Activated CD4-positive, alpha-beta memory T cell treated with anti-CD3 and anti-CD28 coated beads, Interleukin-2, amount 10 ng/mL, durations not matched to agents 7 days and 5 days (primary cell): ENCODE results near the gene JHY. TPM values are rescaled to one million over a fixed set of nuclear protein-coding genes. Genes with fewer than 3 reads are reported as not detected.
"Not testable (repeated sequence)": the region's sequence is repeated elsewhere in the genome, so short reads cannot be mapped to it uniquely, and the experiment has no call there.

Experiments used
- CTCF ChIA-PET: fragments of 350-600 bp; sonication (Branson Sonifier 250); formaldehyde crosslinking; loops from one replicate; lab custom pipeline; 2021; ENCODE audit warnings: antibody characterized with exemption, inconsistent platforms; lab: Charles Lee
- POLR2A ChIA-PET: fragments of 350-600 bp; sonication (Branson Sonifier 250); formaldehyde crosslinking; loops from one replicate; lab custom pipeline; 2021; ENCODE audit warnings: antibody characterized with exemption; lab: Charles Lee
- DNase-seq: peaks from one replicate; pipeline ENCODE4 v3.0.0-alpha.2; 2020
- H3K27ac Mint-ChIP-seq: one replicate; pipeline ENCODE4 v1.8.0; 2021; ENCODE audit warnings: mild to moderate bottlenecking, mixed read lengths
- H3K27me3 Mint-ChIP-seq: one replicate; pipeline ENCODE4 v1.8.0; 2021; ENCODE audit warnings: mixed read lengths
- H3K36me3 Mint-ChIP-seq: one replicate; pipeline ENCODE4 v1.8.0; 2021; ENCODE audit warnings: low read depth, mixed read lengths
- H3K4me1 Mint-ChIP-seq: one replicate; pipeline ENCODE4 v1.8.0; 2021; ENCODE audit warnings: mixed read lengths
- H3K4me3 Mint-ChIP-seq: one replicate; pipeline ENCODE4 v1.8.0; 2021; ENCODE audit warnings: mild to moderate bottlenecking, mixed read lengths
- H3K9me3 Mint-ChIP-seq: one replicate; pipeline ENCODE4 v1.8.0; 2021; ENCODE audit warnings: mixed read lengths
- total RNA-seq, 2 experiments: library from RNA; stranded (reverse); gene quantifications; one replicate each; pipeline ENCODE4 v1.2.3, GENCODE V29; 2021

The JHY gene
- total RNA-seq, 2 experiments from 2014 or later: 1.7 to 2.1 TPM

DNA sequence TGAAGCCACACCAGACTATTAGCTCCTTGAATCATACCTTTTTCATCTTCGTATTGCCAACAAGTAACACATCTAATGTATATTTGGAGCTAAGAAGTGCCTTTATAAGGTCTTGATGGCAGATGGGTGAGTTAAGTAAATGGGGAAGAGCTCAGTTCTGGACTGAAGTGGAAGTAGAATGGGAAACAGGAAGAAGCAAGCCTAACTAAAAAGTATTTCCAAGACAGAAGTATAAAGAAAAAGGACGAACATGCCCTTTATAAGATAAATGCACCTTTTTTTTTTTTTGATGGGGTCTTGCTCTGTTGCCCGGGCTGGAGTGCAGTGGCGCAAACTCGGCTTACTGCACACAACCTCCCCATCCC is 29.8 kb upstream of the JHY start:
- H3K4me3 Mint-ChIP-seq: no peak overlapping the region
- no peaks in the 10 kb centered on the region for H3K9me3 Mint-ChIP-seq
- no peak for DNase-seq
- no peak overlapping the region for H3K27ac Mint-ChIP-seq
- ChIA-PET CTCF (interaction anchor here (0.6 to 8.1 kb wide), 36 partner anchors 8 to 296 kb away, joined by 3 to 109 read pairs (median 5); partner anchors contain the start of genes CRTAM and UBASH3B), POLR2A (interaction anchor here (0.9 to 1.4 kb wide), 3 partner anchors 8 to 17 kb away, joined by 3 read pairs; no protein-coding TSS in a partner anchor)
- no peaks in the 10 kb centered on the region for H3K36me3 Mint-ChIP-seq
- peaks cover 27% of the 10 kb centered on the region for H3K27me3 Mint-ChIP-seq
- H3K4me1 Mint-ChIP-seq: peaks cover 31% of the 10 kb centered on the region

DNA sequence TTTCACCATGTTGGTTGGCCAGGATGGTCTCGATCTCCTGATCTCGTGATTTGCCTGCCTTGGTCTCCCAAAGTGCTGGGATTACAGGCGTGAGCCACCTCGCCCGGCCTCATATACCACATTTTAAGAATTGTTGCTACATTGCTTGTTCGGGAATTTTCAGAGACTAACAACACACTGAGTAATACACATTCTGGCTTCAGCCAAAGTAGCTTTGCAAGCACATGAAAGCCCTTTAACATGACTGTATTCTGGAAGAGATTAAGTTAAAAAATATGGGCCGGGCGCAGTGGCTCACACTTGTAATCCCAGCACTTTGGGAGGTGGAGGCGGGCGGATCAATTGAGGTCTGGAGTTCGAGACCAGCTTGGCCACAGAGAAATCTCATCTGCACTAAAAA is 29.3 kb upstream of the JHY start:
- no peak for DNase-seq
- Mint-ChIP-seq H3K4me1 (peaks cover 31% of the 10 kb centered on the region), H3K9me3 (no peaks in the 10 kb centered on the region), H3K4me3 (no peak overlapping the region), H3K27ac (no peak overlapping the region), H3K36me3 (no peaks in the 10 kb centered on the region), H3K27me3 (peaks cover 30% of the 10 kb centered on the region)
- ChIA-PET POLR2A (interaction anchor here (1.2 to 1.4 kb wide), 2 partner anchors 9 to 60 kb away, joined by 3 read pairs; no protein-coding TSS in a partner anchor), CTCF (interaction anchor here (0.8 to 8.1 kb wide), 38 partner anchors 7 to 297 kb away, joined by 3 to 109 read pairs (median 5); partner anchors contain the start of genes CRTAM and UBASH3B)

DNA sequence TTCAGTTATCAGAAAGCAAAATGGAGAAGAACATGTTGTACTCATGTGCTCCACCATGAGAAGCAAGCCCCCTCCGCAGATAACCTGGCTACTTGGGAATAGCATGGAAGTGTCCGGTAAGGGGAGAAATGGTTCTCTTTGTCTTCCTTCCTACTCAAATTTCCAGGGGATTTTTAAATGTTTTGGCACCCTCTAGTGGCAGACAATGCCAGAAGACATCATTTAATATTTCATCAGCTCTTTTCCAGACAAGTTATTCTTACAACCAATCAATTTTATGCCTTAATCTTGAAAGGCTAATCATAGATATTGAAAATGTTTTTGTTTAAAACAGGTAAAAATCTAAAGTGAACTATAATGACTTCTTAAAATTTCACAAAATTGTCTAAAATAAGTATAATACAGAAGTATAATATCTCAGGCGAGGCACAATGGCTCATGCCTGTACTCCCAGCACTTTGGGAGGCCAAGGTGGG is 28.6 kb upstream of the JHY start:
- Mint-ChIP-seq H3K27me3 (peaks cover 31% of the 10 kb centered on the region), H3K4me1 (peaks cover 31% of the 10 kb centered on the region), H3K9me3 (no peaks in the 10 kb centered on the region), H3K36me3 (no peaks in the 10 kb centered on the region), H3K27ac (no peak overlapping the region), H3K4me3 (no peak overlapping the region)
- CTCF ChIA-PET: interaction anchor here (0.6 to 8.1 kb wide), 32 partner anchors 9 to 278 kb away, joined by 3 to 109 read pairs (median 5); partner anchors contain the start of genes CRTAM and UBASH3B
- POLR2A ChIA-PET: interaction anchor here (1.2 kb wide), 1 partner anchor 61 kb away, joined by 3 read pairs; no protein-coding TSS in a partner anchor
- DNase-seq: peak; percentile 31

DNA sequence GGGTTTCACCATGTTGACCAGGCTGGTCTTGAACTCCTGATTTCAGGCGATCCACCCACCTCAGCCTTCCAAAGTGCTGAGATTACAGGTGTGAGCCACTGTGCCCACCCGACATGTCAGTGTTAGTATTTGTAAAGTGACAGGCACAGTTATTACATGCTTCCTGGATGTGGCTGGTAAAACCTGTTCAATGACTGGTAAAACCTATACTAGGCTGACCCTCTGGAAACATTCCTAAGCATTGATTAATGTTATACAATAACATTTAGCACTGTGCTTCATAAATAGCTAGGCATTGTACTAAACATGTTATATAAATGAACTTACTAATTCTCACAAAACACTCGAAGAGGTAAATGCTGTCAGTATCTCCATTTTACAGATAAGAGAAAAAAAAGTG is 20.9 kb upstream of the JHY start:
- ChIA-PET POLR2A (no interaction called here), CTCF (interaction anchor here (3.0 to 5.9 kb wide), 2 partner anchors 10 to 161 kb away, joined by 13 to 106 read pairs; no protein-coding TSS in a partner anchor)
- Mint-ChIP-seq H3K9me3 (no peaks in the 10 kb centered on the region), H3K27ac (no peak overlapping the region), H3K36me3 (no peaks in the 10 kb centered on the region), H3K4me1 (peaks cover 3% of the 10 kb centered on the region), H3K4me3 (no peak overlapping the region), H3K27me3 (peaks cover 44% of the 10 kb centered on the region)
- no peak for DNase-seq

DNA sequence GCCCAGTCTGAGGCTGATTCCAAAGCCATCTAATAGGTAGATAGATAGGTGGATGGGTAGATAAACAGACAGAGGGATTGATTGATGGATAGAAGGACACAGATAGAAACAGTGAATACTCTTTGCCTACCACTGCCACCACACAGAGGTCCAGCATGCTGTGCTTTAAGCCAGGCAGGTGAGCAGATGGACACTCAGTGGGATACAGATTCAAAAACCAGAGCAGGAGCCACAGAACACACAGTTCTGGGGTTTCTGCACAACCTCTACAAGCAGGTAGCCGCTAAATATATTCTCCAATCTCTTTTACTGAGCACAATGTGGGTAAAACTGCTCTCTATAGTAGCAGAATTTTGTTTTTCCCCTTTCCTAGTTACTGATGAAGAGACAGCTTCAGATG is 20.5 kb upstream of the JHY start:
- Mint-ChIP-seq H3K4me3 (no peak overlapping the region), H3K9me3 (no peaks in the 10 kb centered on the region), H3K27me3 (peaks cover 44% of the 10 kb centered on the region), H3K36me3 (no peaks in the 10 kb centered on the region), H3K27ac (no peak overlapping the region), H3K4me1 (no peaks in the 10 kb centered on the region)
- CTCF ChIA-PET: interaction anchor here (3.0 to 5.9 kb wide), 3 partner anchors 8 to 160 kb away, joined by 13 to 106 read pairs (median 61); no protein-coding TSS in a partner anchor
- POLR2A ChIA-PET: no interaction called here
- DNase-seq: no peak

DNA sequence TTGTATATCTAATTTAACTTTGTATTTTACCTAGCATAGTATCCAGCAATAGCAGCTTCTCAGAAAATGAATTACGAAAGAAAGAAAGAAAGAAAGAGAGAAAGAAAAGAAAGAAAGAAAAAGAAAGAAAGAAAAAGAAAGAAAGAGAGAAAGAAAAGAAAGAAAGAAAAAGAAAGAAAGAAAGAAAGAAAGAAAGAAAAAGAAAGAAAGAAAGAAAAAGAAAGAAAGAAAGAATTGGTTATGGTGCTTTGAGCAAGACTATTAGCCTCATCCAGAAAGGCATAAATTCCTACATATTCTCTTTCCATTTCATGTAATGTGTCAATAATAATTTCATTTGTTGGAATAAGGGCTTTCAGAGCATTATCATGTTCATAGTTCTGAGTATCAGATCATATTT is 19.4 kb upstream of the JHY start:
- H3K4me1 Mint-ChIP-seq, H3K36me3 Mint-ChIP-seq: not testable (repeated sequence)

DNA sequence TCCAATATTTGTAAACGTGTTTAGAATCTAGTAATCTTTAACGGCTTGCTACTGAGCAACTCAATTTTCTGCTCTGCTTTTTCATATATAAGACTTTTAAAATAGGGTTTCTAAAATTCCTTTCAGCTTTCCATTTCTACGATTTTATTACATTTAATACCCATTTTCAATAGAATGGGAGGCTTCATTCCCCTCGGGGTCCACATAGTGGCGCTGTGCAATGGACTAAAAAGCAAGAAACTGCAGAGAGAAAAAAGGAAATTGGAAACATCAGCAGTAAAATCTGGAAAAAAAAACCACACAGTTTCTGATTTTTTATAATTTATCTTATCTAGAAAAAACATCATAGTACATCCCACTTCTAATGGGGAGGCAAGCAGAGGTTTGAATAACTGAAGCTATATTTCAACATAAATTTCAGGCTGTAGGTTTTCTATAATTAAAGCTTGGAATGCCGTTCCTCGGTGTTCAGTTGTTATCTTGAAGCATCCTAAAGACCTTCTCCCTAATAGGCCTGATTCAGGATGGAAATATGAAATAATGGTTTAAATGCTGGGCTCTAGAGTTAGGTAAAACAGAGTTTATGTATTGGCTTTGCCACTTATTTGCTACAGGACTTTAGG is 18.7 kb upstream of the JHY start:
- ChIA-PET CTCF (interaction anchor here (0.7 to 5.9 kb wide), 15 partner anchors 10 to 283 kb away, joined by 3 to 106 read pairs (median 4); partner anchors contain the start of gene CRTAM), POLR2A (interaction anchor here (0.7 to 0.9 kb wide), 2 partner anchors 12 to 20 kb away, joined by 3 to 4 read pairs; no protein-coding TSS in a partner anchor)
- H3K36me3 Mint-ChIP-seq: no peaks in the 10 kb centered on the region
- no peak overlapping the region for H3K27ac Mint-ChIP-seq
- H3K9me3 Mint-ChIP-seq: no peaks in the 10 kb centered on the region
- no peaks in the 10 kb centered on the region for H3K4me1 Mint-ChIP-seq
- H3K4me3 Mint-ChIP-seq: no peak overlapping the region
- peaks cover 44% of the 10 kb centered on the region for H3K27me3 Mint-ChIP-seq
- DNase-seq: peak; percentile 49

More for the DNA sequence above, 19.4 kb upstream of the JHY start:
- H3K27ac Mint-ChIP-seq, H3K4me3 Mint-ChIP-seq, DNase-seq, H3K9me3 Mint-ChIP-seq, POLR2A ChIA-PET: not testable (repeated sequence)
- peaks cover 46% of the 10 kb centered on the region for H3K27me3 Mint-ChIP-seq
- CTCF ChIA-PET: interaction anchor here (0.6 to 5.9 kb wide), 11 partner anchors 9 to 283 kb away, joined by 3 to 106 read pairs (median 4); no protein-coding TSS in a partner anchor

DNA sequence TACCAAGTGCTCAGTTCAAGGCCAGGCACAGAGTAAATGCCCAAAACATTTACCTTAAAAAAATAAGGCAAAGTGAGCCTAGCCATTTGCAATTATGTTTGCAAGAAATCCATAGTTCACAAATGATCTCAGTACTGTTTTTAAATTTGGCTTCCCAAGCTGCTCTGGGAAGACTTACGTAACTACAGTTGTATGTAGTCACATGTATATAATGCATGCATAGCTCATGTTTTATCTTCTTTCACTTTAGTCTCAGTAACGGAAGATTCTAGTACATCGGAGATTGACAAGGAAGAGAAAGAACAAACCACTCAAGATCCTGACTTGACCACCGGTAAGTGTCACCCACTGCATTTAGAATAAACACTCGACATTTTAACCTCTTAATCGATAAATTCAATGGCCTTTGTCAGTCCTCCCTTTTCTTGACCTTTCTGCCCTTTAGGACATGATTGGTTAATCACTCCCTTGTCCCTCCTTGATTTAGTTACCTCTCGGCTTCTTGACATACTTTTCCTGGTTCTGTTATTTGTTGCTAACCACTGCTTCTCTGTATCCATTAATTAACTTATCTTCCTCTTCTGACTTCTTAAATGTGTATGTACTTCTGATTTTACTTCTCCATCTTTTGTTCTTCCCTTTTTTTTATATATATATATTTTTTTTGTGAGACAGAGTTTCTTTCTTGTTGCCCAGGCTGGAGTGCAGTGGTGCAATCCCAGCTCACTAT is 18.0 kb upstream of the JHY start:
- ChIA-PET POLR2A (interaction anchor here (0.7 to 0.9 kb wide), 2 partner anchors 13 to 19 kb away, joined by 3 to 4 read pairs; no protein-coding TSS in a partner anchor), CTCF (interaction anchor here (0.7 to 5.9 kb wide), 15 partner anchors 10 to 235 kb away, joined by 3 to 106 read pairs (median 4); partner anchors contain the start of gene CRTAM)
- Mint-ChIP-seq H3K4me1 (no peaks in the 10 kb centered on the region), H3K4me3 (no peak overlapping the region), H3K36me3 (no peaks in the 10 kb centered on the region), H3K27me3 (peaks cover 50% of the 10 kb centered on the region), H3K27ac (no peak overlapping the region), H3K9me3 (no peaks in the 10 kb centered on the region)
- DNase-seq: no peak

DNA sequence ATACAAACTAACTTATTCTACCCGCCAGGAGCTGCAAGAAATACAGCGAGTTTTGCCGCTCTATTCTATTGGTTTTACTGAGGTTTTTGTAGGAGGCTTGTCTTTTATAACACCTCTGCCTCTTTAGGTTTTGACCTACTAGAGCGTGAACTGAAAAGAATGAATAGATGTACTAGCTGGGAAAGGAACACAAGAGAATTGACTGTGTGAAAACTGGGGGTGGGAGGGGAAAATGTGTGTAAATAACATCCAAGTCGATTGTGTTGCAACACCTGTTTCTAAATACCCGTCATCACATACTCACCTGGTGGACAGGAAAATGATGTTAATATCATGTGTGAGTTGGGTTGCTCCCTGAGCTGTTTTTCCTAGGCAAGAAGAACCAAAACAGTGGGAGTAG is 12.9 kb upstream of the JHY start:
- H3K27ac Mint-ChIP-seq: no peak overlapping the region
- POLR2A ChIA-PET: interaction anchor here (0.6 to 1.3 kb wide), 3 partner anchors 9 to 650 kb away, joined by 3 read pairs; no protein-coding TSS in a partner anchor

DNA sequence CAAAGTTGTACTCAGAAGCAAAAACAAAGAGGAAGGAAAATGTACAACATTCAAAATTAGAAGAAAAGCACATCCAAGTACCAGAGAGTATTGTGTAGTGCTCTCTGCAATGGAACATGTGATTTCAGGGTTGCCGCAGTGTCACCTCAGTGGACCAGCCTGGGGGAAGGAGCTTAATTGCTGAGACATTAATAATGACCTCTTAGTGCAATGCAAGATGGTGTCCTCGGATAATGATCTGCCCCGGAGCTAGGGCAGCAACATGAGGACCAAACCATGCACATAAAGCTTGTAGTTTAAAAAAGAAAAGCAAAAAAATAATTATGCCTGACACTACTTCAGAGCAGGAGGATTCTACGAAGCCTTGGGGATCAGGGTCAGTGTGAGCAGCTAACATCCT is 11.3 kb upstream of the JHY start:
- H3K27ac Mint-ChIP-seq: no peak overlapping the region
- H3K9me3 Mint-ChIP-seq: no peaks in the 10 kb centered on the region
- peaks cover 28% of the 10 kb centered on the region for H3K27me3 Mint-ChIP-seq
- H3K36me3 Mint-ChIP-seq: no peaks in the 10 kb centered on the region
- POLR2A ChIA-PET: no interaction called here
- CTCF ChIA-PET: interaction anchor here (1.2 kb wide), 1 partner anchor 150 kb away, joined by 3 read pairs; no protein-coding TSS in a partner anchor
- H3K4me3 Mint-ChIP-seq: no peak overlapping the region
- no peak for DNase-seq
- peaks cover 2% of the 10 kb centered on the region for H3K4me1 Mint-ChIP-seq

More for the DNA sequence above, 12.9 kb upstream of the JHY start:
- CTCF ChIA-PET: interaction anchor here (1.0 to 1.7 kb wide), 2 partner anchors 16 to 151 kb away, joined by 3 to 4 read pairs; no protein-coding TSS in a partner anchor
- Mint-ChIP-seq H3K4me3 (no peak overlapping the region), H3K27me3 (peaks cover 37% of the 10 kb centered on the region), H3K4me1 (no peaks in the 10 kb centered on the region), H3K36me3 (no peaks in the 10 kb centered on the region), H3K9me3 (no peaks in the 10 kb centered on the region)
- no peak for DNase-seq

DNA sequence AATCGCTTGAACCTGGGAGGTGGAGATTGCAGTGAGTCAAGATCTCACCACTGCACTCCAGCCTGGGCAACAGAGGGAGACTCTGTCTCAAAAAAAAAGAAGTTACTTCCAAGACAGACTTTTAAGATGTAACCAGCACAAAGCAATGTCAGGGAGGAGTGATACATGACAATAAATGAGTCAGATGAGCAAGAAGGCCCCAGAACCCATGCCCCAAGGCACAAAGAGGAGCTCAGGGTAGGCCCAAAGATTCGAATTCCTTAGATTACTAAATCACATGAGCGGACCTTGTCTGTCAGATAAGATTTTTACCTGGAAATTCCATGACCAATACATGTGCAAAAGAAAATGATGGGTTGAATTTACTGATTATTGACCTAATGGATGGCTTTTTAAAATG is 10.5 kb upstream of the JHY start:
- no peak for DNase-seq
- H3K36me3 Mint-ChIP-seq: no peaks in the 10 kb centered on the region
- H3K9me3 Mint-ChIP-seq: no peaks in the 10 kb centered on the region
- no peak overlapping the region for H3K4me3 Mint-ChIP-seq
- peaks cover 27% of the 10 kb centered on the region for H3K27me3 Mint-ChIP-seq
- ChIA-PET CTCF (interaction anchor here (0.9 to 1.2 kb wide), 2 partner anchors 149 to 151 kb away, joined by 3 read pairs; no protein-coding TSS in a partner anchor), POLR2A (interaction anchor here (1.3 kb wide), 1 partner anchor 11 kb away, joined by 3 read pairs; no protein-coding TSS in a partner anchor)
- H3K27ac Mint-ChIP-seq: no peak overlapping the region
- H3K4me1 Mint-ChIP-seq: peaks cover 2% of the 10 kb centered on the region

DNA sequence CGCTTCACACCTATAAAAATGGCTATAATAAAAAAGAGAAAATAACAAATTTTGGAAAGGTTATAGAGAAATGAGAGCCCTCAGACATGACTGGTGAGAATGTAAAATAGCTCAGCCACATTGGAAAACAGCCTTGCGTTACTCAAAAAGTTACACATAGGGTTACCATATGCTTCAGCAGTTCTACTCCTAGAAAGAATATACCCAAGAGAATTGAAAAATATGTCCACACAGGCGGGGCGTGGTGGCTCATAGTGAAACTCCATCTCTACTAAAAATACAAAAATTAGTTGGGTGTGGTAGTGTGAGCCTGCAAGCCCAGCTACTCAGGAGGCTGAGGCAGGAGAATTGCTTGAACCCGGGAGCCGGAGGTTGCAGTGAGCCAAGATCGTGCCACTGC is 7.6 kb upstream of the JHY start:
- ChIA-PET POLR2A (no interaction called here), CTCF (interaction anchor here (0.7 to 3.6 kb wide), 5 partner anchors 9 to 246 kb away, joined by 3 to 15 read pairs (median 4); no protein-coding TSS in a partner anchor)
- Mint-ChIP-seq H3K9me3 (no peaks in the 10 kb centered on the region), H3K27ac (no peak overlapping the region), H3K36me3 (no peaks in the 10 kb centered on the region), H3K4me1 (peaks cover 7% of the 10 kb centered on the region), H3K27me3 (peaks cover 14% of the 10 kb centered on the region), H3K4me3 (no peak overlapping the region)
- DNase-seq: no peak
